ENCODE measurements around the gene ATOX1. TPM values are rescaled to one million over a fixed set of nuclear protein-coding genes. Genes with fewer than 3 reads are reported as not detected.

The ATOX1 gene
- total and polyA plus RNA-seq, 2 of the 13 experiments (the other 11 are each of a cell fraction or from before 2014, with no cell fraction given): 62.4 to 124 TPM

- no peak; the same call in 1 of the 2 replicates for TF ChIP-seq ZNF451 (CRISPR knock-in tag; IDR thresholded peaks at IDR 0.05)
- TF ChIP-seq CBFB (CRISPR knock-in tag; IDR thresholded peaks at IDR 0.05): 0 out of 2 replicates have a peak, but pooled peaks have one; percentile 53
- TF ChIP-seq TGIF2 (CRISPR knock-in tag; IDR thresholded peaks at IDR 0.05): peak; percentile 69
- 0 out of 2 replicates have a peak, but pooled peaks have one; percentile 5 for TF ChIP-seq RXRA (CRISPR knock-in tag; IDR thresholded peaks at IDR 0.05)
- peak; percentile 69; the same call in 1 of the 2 replicates for TF ChIP-seq SIN3A (IDR thresholded peaks at IDR 0.05; ENCODE audit: borderline replicate concordance, low read depth, low read length)
- peak; percentile 98 for TF ChIP-seq SP2 (CRISPR knock-in tag; IDR thresholded peaks at IDR 0.05)
- 0 out of 2 replicates have a peak, but pooled peaks have one; percentile 7 for TF ChIP-seq ADNP (CRISPR knock-in tag; IDR thresholded peaks at IDR 0.05)
- TF ChIP-seq ZNF292 (CRISPR knock-in tag; IDR thresholded peaks at IDR 0.05; ENCODE audit: borderline replicate concordance, low read depth): no peak
- TF ChIP-seq ZSCAN12 (CRISPR knock-in tag; IDR thresholded peaks at IDR 0.05): peak; percentile 86; the same call in 1 of the 2 replicates
- no peak for TF ChIP-seq KLF15 (CRISPR knock-in tag; IDR thresholded peaks at IDR 0.05; ENCODE audit: borderline replicate concordance)
- TF ChIP-seq SALL2 (CRISPR knock-in tag; IDR thresholded peaks at IDR 0.05): peak; percentile 81; the same call in 1 of the 2 replicates
- peak; percentile 47 for TF ChIP-seq KDM5B (CRISPR knock-in tag; IDR thresholded peaks at IDR 0.05; ENCODE audit: borderline replicate concordance)
- TF ChIP-seq ARID3A (IDR thresholded peaks at IDR 0.05; ENCODE audit: low read depth, low read length): peak; percentile 66; the same call in 1 of the 2 replicates
- TF ChIP-seq ZNF546 (CRISPR knock-in tag; conservative IDR thresholded peaks at IDR 0.05): peak; percentile 75; the same call in 1 of the 2 replicates
- TF ChIP-seq ARID4A (CRISPR knock-in tag; IDR thresholded peaks at IDR 0.05; ENCODE audit: borderline replicate concordance): peak; percentile 79; the same call in 1 of the 2 replicates
- TF ChIP-seq ZNF574 (CRISPR knock-in tag; IDR thresholded peaks at IDR 0.05): peak; percentile 60; the same call in 1 of the 2 replicates
Measured at GRCh38 chr5:151771259-151772028, 13.0 kb upstream of the ATOX1 start, which contains the start of gene G3BP1 (continued).

All from HepG2 (cell line).